PFSK-1 (cell line): ENCODE data around the gene SDCCAG8.

ENCODE experiments used
- FOXP2 ChIP-seq: optimal IDR thresholded peaks from 2 replicates; pipeline ENCODE3; 2011; ENCODE audit warnings: borderline replicate concordance, control low read depth, inconsistent platforms; ENCODE audit not compliant: insufficient read depth; ENCODE audit errors: extremely low read length, extremely low read depth
- POLR2AphosphoS5 ChIP-seq: IDR thresholded peaks from 2 replicates; pipeline ENCODE4 v1.6.1; 2012; ENCODE audit warnings: low read depth, mild to moderate bottlenecking, control low read depth, low read length, moderate library complexity
- TAF1 ChIP-seq: IDR thresholded peaks from 2 replicates; pipeline ENCODE4 v1.6.1; 2012; ENCODE audit warnings: low read length, control low read depth, borderline replicate concordance; ENCODE audit not compliant: insufficient read depth
- TF ChIP-seq, protein P1 (sequence below), 2 experiments: IDR thresholded peaks; 2 replicates each; pipeline versions ENCODE4 v1.6.1 to v1.8.0; 2011 to 2012; ENCODE audit warnings: low read depth in 2 of 2, low read length in 2 of 2, control low read depth in 1 of 2, inconsistent platforms in 1 of 2, mild to moderate bottlenecking in 1 of 2, moderate library complexity in 1 of 2; ENCODE audit not compliant: insufficient read depth in 1 of 2

DNA sequence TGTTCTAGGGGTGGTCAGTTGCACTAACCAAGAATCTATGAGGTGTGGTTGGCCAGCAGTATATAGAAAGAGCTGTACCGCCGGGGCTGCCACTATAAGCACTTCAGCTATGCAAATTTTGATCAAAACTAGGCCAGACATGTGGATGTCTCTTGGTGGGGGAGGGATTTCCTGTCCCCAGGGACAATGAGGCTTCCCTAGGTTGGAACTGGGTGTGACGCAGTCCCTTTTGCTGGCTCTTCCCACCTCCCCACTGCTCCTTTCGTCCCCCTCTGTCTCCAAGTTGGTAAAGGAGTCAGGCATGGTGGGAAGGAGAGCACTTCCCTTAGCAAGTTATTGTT lies 13.6 kb downstream of the SDCCAG8 start:
- no peak for TF ChIP-seq FOXP2
- TF ChIP-seq TAF1, result no peak
- TF ChIP-seq POLR2AphosphoS5, result no peak
- TF ChIP-seq, protein P1, sequence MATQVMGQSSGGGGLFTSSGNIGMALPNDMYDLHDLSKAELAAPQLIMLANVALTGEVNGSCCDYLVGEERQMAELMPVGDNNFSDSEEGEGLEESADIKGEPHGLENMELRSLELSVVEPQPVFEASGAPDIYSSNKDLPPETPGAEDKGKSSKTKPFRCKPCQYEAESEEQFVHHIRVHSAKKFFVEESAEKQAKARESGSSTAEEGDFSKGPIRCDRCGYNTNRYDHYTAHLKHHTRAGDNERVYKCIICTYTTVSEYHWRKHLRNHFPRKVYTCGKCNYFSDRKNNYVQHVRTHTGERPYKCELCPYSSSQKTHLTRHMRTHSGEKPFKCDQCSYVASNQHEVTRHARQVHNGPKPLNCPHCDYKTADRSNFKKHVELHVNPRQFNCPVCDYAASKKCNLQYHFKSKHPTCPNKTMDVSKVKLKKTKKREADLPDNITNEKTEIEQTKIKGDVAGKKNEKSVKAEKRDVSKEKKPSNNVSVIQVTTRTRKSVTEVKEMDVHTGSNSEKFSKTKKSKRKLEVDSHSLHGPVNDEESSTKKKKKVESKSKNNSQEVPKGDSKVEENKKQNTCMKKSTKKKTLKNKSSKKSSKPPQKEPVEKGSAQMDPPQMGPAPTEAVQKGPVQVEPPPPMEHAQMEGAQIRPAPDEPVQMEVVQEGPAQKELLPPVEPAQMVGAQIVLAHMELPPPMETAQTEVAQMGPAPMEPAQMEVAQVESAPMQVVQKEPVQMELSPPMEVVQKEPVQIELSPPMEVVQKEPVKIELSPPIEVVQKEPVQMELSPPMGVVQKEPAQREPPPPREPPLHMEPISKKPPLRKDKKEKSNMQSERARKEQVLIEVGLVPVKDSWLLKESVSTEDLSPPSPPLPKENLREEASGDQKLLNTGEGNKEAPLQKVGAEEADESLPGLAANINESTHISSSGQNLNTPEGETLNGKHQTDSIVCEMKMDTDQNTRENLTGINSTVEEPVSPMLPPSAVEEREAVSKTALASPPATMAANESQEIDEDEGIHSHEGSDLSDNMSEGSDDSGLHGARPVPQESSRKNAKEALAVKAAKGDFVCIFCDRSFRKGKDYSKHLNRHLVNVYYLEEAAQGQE (IDR thresholded peaks at IDR 0.05; ENCODE audit: insufficient read depth in 1 of 2, low read depth in 2 of 2, low read length in 2 of 2), result no peak
